T47D (cell line): ENCODE measurements around the gene BRI3.

ENCODE experiments used
- DNase-seq, 2 experiments: peaks; one replicate each; pipeline versions ENCODE4 v3.0.0 to v3.0.0-alpha.2; 2011 to 2012; ENCODE audit warnings: low read depth in 1 of 2, low spot score in 1 of 2
- JUND ChIP-seq: IDR thresholded peaks from 2 replicates; pipeline ENCODE4 v1.6.1; 2012; ENCODE audit warnings: low read depth
- in situ Hi-C: cut with HindIII; loops from 2 replicates; pipeline ENCODE4 v1.10.0; 2016; ENCODE audit warnings: low sequenced_read_pairs, low pct_unique_long_range_greater_than_20kb

The BRI3 gene

GRCh38 chr7:98285157-98286092 lies 3.9 kb downstream of the BRI3 start:
- no peak for TF ChIP-seq JUND
- in situ Hi-C loops, result no loop called here
- DNase-seq, result no peak

GRCh38 chr7:98286093-98286539 lies 4.6 kb downstream of the BRI3 start:
- peak in 1 of 2 experiments; percentile 26 for DNase-seq
- in situ Hi-C loops, result no loop called here
- TF ChIP-seq JUND, result no peak

DNA sequence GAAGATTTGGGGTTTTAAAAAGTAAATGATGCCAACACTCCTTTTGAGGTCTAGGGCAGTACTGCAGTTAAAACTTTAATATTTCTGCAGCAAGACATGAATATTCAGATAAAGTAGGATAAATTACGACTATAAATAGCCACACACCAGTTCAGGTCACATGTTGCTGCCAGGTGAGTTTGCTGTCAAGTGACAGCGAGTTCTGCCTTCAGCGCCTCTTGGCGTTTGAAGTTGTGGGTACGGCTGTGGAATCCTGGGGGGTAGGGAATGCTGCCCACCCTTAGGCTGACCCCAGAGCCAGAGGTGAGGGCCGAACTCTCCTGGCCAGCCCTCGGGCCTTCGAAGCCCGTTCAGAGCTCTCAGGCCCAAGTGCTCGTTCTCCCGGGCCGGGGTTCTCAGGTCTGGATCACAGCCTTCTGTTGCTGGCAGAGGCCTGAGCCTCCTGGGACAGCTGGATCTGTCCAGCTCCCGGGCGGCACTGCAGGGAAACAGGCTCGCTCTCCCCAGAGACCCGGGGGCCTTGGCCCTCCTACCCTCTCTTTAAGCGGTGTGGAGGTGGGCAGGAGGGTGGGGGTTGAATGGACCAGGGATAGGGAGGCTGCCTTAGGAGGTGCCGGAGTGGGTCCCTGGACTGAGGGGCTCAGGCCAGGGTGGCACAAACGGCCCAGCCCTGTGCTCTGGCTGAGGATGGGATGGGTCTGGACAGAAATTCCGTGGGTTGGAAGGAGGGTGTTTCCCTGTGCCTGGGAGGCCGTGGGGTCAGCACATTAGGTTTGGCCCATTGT lies 5.4 kb downstream of the BRI3 start:
- no peak for DNase-seq
- no peak for TF ChIP-seq JUND
- in situ Hi-C loops, result no loop called here

GRCh38 chr7:98287486-98287959 lies 6.0 kb downstream of the BRI3 start:
- no peak for TF ChIP-seq JUND
- in situ Hi-C loops, result no loop called here
- DNase-seq, result peak in 1 of 2 experiments; percentile 30

GRCh38 chr7:98288064-98288823 lies 6.8 kb downstream of the BRI3 start:
- in situ Hi-C loops, result no loop called here
- no peak for DNase-seq
- TF ChIP-seq JUND, result no peak

DNA sequence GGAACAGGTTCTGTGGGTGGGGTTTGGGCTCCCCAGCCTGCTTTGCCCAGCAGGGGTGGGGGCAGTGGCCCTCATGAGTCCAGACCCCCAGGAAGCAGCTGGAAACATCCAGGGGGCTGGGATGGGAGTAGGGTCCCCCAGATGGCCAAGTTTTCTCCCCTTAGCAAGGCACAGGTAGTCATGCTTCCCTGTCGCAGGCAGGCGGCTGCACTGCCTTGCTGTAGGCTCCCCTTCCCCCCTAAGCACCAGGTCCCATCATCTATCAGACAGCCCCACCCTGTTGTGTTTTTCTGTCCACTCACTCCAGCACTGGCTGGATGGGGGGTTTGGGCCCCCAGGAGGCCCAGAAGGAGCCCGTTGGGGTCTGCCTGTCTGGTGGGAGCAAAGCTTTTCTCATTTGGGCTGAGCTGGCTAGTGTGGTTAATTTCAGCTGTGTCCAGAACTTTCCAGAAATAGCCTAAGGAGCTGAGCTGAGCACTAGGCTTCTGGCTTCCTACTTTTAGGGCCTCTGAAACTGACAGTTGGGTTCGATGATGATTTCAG lies 7.9 kb downstream of the BRI3 start:
- no peak for DNase-seq
- in situ Hi-C loops, result no loop called here
- TF ChIP-seq JUND, result no peak

- no peak for DNase-seq
- in situ Hi-C loops, result no loop called here
- TF ChIP-seq JUND, result no peak
Observed at GRCh38 chr7:98291717-98292116, 10.2 kb downstream of the BRI3 start.

- in situ Hi-C loops, result no loop called here
- TF ChIP-seq JUND, result no peak
- DNase-seq, result no peak
Observed at GRCh38 chr7:98293265-98293664, 11.8 kb downstream of the BRI3 start.

DNA sequence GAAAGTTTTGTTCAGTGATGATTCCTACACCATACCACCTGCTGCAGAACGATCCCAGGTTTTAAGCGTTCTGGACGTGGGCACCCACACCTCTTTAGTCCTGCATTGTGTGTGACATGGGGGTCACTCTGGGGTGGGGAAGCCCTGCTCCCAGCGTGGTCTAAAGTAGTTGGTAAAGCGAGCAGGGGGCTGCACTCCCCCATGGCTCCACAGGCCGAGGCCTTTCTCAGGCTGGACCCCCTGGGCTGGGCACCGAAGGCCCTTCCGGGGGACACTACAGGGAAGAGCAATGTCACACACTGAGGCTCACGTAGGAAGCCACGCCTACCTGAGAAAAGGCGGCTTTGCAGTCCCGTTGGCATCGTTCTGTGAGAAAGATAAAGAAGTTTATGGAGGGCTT lies 12.3 kb downstream of the BRI3 start:
- no peak for DNase-seq
- TF ChIP-seq JUND, result no peak
- in situ Hi-C loops, result no loop called here

GRCh38 chr7:98294326-98294725 lies 12.8 kb downstream of the BRI3 start:
- in situ Hi-C loops, result no loop called here
- DNase-seq, result no peak
- no peak for TF ChIP-seq JUND

GRCh38 chr7:98294798-98295382 lies 13.4 kb downstream of the BRI3 start:
- TF ChIP-seq JUND, result no peak
- DNase-seq, result peak; percentile 80
- in situ Hi-C loops, result no loop called here

- peak; percentile 35 to 76 for DNase-seq
- in situ Hi-C loops, result no loop called here
- TF ChIP-seq JUND, result no peak
Observed at GRCh38 chr7:98295467-98296192, 14.1 kb downstream of the BRI3 start.
